Effector CD4-positive, alpha-beta T cell (primary cell): ENCODE results near the gene ZNF239.
"Not testable (repeated sequence)": the region's sequence is repeated elsewhere in the genome, so short reads cannot be mapped to it uniquely, and the experiment has no call there.

Experiments
- DNase-seq: peaks from one replicate; pipeline ENCODE4 v3.0.0-alpha.2; 2020

The ZNF239 gene

DNA sequence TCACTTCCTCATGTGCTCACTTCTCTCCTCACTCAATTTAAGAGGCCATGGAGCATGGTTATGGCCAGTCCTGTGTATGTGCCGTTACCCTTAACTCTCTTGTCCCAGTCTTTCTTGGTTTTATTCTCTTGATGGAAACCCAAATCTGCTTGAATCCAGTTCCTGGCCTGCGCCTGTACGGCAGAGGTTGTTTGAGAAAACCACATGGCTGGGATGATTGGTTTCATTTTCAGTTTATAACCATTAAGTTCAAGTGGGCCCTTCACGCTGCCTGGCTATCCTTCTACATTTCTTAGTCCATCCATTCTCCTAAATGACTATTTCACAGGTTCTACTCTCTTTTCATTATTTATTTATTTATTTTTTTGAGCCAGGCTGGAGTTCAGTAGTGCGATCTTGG, 1.6 kb upstream of the ZNF239 start:
- no peak for DNase-seq

DNA sequence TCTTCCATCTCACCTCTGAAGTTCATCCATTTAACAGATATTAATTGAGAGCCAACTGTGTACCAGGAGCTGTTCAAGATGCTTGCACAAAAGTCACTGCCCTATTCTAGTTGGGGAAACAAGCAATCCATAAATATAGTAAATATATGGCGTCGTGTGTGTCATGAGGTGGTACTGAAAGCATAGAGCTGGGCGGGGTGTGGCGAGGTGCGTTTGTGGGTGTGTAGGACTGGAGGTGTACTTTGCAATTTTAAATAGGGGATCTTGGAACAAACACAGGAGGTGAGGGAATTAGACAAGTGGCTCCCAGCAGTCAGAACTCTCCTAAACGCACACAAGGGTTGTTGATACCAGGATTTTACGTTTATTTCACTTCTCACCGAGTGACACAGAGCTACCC, 490 bp upstream of the ZNF239 start:
- DNase-seq: no peak

DNA sequence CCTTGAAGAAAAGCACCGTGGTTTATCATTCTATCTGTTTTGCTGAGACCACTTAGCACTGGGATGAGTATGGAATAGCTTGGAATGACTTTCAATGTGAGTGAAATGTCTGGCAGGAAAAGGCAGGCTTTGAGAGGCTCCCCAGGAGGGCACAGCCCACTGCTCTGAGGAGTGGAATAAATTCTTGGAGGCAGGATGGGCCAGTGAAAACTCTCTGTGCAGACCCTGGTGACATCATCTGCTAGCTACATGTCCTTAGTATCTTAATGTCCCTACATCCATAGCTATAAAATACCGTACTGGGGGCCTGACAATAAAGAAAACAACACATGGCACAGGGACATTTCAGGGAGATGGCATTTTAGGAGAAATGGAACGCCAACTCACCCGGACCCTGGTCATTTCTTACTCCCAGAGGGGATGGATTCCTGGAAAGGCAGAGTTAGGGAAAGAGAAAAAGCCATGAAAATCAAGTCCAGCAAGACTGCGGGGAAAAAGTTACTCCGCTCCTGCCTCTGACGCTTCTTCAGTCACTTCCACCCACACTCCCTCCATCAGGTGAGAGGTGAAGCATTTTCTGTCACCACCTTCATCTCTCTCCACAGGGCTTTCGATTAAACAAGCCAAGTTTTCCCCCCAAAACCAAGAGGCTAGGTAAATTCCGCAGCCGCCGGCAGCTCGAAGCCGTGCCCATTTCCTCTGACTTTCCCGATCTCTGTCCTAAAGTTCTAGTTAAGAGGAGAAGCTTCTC, 991 bp downstream of the ZNF239 start:
- DNase-seq: no peak

DNA sequence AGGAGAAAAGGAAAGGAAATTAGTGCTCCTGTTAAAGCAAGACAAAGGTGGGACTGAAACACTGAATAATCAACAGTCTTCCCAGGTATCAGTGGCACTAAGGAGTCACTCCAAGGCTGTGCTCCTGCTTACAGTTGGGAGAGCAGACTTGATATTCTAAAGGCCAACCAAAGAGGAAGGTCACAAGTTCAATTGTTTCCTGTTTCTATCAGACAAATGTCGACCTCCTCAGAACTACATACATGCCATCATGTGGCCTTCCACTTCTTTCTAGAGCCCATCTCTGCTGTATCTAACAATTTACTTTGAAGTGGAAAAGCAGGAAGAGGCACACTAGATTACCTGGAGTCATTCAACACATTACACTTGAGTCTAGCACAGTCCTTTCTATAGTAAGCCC, 3.4 kb downstream of the ZNF239 start:
- no peak for DNase-seq

DNA sequence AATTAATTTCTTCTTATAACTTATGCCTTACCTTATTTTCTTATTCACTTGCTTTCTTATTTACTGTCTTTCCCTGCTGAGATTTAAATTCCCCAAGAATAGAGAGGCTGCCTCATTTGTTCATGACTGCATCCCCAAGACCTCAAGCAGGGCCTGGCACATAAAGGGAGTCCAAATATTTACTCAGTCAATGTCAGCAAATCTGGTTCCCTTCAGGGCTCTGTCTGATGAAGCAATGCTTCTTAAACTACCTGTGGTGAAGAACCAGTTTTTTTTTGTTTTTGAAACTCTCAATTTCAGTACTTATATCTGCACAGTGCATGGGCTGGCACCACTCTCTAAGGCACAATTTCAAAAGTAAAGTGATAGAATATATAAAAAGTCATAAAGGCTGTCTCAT, 4.7 kb downstream of the ZNF239 start:
- no peak for DNase-seq

DNA sequence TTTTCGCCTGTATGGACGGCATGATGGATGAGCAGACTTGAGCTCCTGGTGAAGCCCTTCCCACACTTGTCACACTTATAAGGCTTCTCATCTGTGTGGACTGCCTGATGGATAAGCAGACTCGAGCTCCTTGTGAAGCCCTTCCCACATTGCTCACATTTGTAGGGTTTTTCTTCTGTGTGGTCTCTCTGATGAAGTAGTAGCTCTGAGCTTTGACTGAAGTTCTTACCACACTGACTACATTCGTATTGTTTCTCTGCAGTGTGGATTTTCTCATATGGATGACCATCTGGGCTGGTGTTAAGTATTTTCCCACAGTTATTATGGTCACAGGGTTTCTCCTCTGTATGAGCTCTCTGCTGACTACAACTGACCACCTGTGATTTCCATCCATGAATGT, 17.2 kb downstream of the ZNF239 start:
- no peak for DNase-seq

DNA sequence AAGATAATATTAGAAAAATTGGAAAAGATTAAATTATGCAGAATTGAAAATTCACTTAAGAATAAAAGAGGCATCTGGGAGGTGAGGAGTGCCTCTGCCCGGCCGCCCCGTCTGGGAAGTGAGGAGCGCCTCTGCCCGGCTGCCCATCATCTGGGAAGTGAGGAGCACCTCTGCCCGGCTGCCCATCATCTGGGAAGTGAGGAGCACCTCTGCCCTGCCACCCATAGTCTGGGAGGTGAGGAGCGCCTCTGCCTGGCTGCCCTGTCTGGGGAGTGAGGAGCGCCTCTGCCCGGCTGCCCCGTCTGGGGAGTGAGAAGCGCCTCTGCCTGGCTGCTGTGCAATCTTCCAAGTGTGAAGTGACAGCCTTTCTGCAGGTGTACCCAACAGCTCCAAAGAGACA, 30.7 kb downstream of the ZNF239 start:
- not testable (repeated sequence) for DNase-seq

DNA sequence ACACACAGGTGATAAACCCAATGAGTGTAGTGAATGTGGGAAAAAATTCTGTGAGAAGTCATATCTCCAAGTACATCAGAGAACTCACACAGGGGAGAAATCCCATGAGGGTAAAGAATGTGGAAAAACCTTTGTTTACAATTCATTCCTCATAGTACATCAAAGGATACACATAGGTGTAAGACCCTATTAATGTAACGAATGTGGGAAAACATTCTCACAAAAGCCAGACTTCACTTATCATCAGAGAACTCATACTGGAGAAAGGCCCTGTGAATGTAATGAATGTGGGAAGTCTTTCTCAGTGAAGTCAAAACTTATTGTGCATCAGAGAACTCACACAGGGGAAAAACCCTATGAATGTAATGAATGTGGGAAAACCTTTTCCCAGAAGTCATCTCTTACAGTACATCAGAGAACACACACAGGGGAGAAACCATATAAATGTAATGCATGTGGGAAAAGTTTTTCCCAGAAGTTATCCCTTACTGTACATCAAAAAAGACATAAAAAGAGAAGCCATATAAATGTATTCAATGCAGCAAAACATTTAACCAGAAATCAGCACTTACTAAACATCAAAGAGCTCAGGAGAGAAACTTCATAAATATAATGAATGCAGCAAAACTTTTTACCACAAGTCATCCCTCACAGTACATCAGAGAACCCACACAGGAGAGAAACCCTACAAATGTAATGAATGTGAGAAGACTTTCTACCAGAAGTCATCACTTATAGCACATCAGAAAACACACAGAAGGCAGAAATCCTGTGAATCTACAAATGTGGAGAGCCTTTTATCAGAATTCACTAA, 49.8 kb downstream of the ZNF239 start:
- no peak for DNase-seq
